Measurements from ENCODE around the gene MED12L. TPM values are rescaled to one million over a fixed set of nuclear protein-coding genes. Genes with fewer than 3 reads are reported as not detected.

MED12L gene
- total and polyA plus RNA-seq, 2 donors (not counting 1 experiment from before 2014, with no cell fraction given): 0.94 to 4.3 TPM

- no peak overlapping the region for H2AFZ ChIP-seq (ENCODE audit: low read length)
- H3K4me3 ChIP-seq (replicated peaks in 1 of 4; ENCODE audit: control extremely low read depth in 1 of 4, insufficient read depth in 1 of 4, low read depth in 3 of 4, low read length in 4 of 4): no peak overlapping the region
- H3K9me3 ChIP-seq (ENCODE audit: control insufficient read depth, insufficient read depth, low read depth, low read length): no peaks in the 10 kb centered on the region
- TF ChIP-seq EZH2 (IDR thresholded peaks at IDR 0.05; ENCODE audit: low read length, missing control alignments): no peak
- TF ChIP-seq, protein P1, sequence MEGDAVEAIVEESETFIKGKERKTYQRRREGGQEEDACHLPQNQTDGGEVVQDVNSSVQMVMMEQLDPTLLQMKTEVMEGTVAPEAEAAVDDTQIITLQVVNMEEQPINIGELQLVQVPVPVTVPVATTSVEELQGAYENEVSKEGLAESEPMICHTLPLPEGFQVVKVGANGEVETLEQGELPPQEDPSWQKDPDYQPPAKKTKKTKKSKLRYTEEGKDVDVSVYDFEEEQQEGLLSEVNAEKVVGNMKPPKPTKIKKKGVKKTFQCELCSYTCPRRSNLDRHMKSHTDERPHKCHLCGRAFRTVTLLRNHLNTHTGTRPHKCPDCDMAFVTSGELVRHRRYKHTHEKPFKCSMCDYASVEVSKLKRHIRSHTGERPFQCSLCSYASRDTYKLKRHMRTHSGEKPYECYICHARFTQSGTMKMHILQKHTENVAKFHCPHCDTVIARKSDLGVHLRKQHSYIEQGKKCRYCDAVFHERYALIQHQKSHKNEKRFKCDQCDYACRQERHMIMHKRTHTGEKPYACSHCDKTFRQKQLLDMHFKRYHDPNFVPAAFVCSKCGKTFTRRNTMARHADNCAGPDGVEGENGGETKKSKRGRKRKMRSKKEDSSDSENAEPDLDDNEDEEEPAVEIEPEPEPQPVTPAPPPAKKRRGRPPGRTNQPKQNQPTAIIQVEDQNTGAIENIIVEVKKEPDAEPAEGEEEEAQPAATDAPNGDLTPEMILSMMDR (conservative IDR thresholded peaks at IDR 0.05 in 1 of 2, IDR thresholded peaks at IDR 0.05 in 1 of 2; ENCODE audit: low read depth in 1 of 2, low read length in 2 of 2): no peak
- H3K79me2 ChIP-seq (ENCODE audit: control insufficient read depth, insufficient read depth, low read length): no peaks in the 10 kb centered on the region
- no peak overlapping the region for H3K4me2 ChIP-seq (ENCODE audit: extremely low read depth, insufficient read depth, low read length)
- H3K36me3 ChIP-seq (ENCODE audit: control insufficient read depth, insufficient read depth, low read length): no peaks in the 10 kb centered on the region
- no peaks in the 10 kb centered on the region for H4K20me1 ChIP-seq (ENCODE audit: control insufficient read depth, extremely low read depth, insufficient read depth, low read length)
- no peak overlapping the region for H3K27ac ChIP-seq (ENCODE audit: insufficient read depth, low read length)
- no peaks in the 10 kb centered on the region for H3K27me3 ChIP-seq (ENCODE audit: control insufficient read depth, insufficient read depth, low read length)
- peaks cover 4% of the 10 kb centered on the region for H3K4me1 ChIP-seq (ENCODE audit: control insufficient read depth, extremely low read depth, insufficient read depth, low read length)
- no peak for DNase-seq (ENCODE audit: low read depth in 2 of 2)
- H3K9ac ChIP-seq (ENCODE audit: insufficient read depth, low read length): no peak overlapping the region
These were observed 200.5 kb downstream of the MED12L start for GRCh38 chr3:151285940-151286339.

- no peak for TF ChIP-seq EZH2 (IDR thresholded peaks at IDR 0.05; ENCODE audit: low read length, missing control alignments)
- Histone ChIP-seq H3K27ac (ENCODE audit: insufficient read depth, low read length) (no peak overlapping the region), H3K79me2 (ENCODE audit: control insufficient read depth, insufficient read depth, low read length) (no peaks in the 10 kb centered on the region), H3K9me3 (ENCODE audit: control insufficient read depth, insufficient read depth, low read depth, low read length) (no peaks in the 10 kb centered on the region), H4K20me1 (ENCODE audit: control insufficient read depth, extremely low read depth, insufficient read depth, low read length) (no peaks in the 10 kb centered on the region), H3K4me2 (ENCODE audit: extremely low read depth, insufficient read depth, low read length) (no peak overlapping the region), H2AFZ (ENCODE audit: low read length) (no peak overlapping the region), H3K36me3 (ENCODE audit: control insufficient read depth, insufficient read depth, low read length) (no peaks in the 10 kb centered on the region), H3K27me3 (ENCODE audit: control insufficient read depth, insufficient read depth, low read length) (no peaks in the 10 kb centered on the region), H3K4me3 (replicated peaks in 1 of 4; ENCODE audit: control extremely low read depth in 1 of 4, insufficient read depth in 1 of 4, low read depth in 3 of 4, low read length in 4 of 4) (no peak overlapping the region), H3K4me1 (ENCODE audit: control insufficient read depth, extremely low read depth, insufficient read depth, low read length) (no peaks in the 10 kb centered on the region), H3K9ac (ENCODE audit: insufficient read depth, low read length) (no peak overlapping the region)
- no peak for DNase-seq (ENCODE audit: low read depth in 2 of 2)
These were observed 204.0 kb downstream of the MED12L start for GRCh38 chr3:151289445-151289844.

GRCh38 chr3:151290673-151291072 is 205.2 kb downstream of the MED12L start:
- H2AFZ ChIP-seq (ENCODE audit: low read length): no peak overlapping the region
- H3K4me1 ChIP-seq (ENCODE audit: control insufficient read depth, extremely low read depth, insufficient read depth, low read length): no peaks in the 10 kb centered on the region
- H3K4me2 ChIP-seq (ENCODE audit: extremely low read depth, insufficient read depth, low read length): no peak overlapping the region
- peak; percentile 25 to 74 for DNase-seq (ENCODE audit: low read depth in 2 of 2)
- H3K4me3 ChIP-seq (replicated peaks in 1 of 4; ENCODE audit: control extremely low read depth in 1 of 4, insufficient read depth in 1 of 4, low read depth in 3 of 4, low read length in 4 of 4): no peak overlapping the region
- H3K9me3 ChIP-seq (ENCODE audit: control insufficient read depth, insufficient read depth, low read depth, low read length): no peaks in the 10 kb centered on the region
- no peaks in the 10 kb centered on the region for H4K20me1 ChIP-seq (ENCODE audit: control insufficient read depth, extremely low read depth, insufficient read depth, low read length)
- no peaks in the 10 kb centered on the region for H3K27me3 ChIP-seq (ENCODE audit: control insufficient read depth, insufficient read depth, low read length)
- TF ChIP-seq, protein P1 (conservative IDR thresholded peaks at IDR 0.05 in 1 of 2, IDR thresholded peaks at IDR 0.05 in 1 of 2; ENCODE audit: low read depth in 1 of 2, low read length in 2 of 2): peak; percentile 56 to 61
- no peak for TF ChIP-seq EZH2 (IDR thresholded peaks at IDR 0.05; ENCODE audit: low read length, missing control alignments)
- H3K9ac ChIP-seq (ENCODE audit: insufficient read depth, low read length): no peak overlapping the region
- no peaks in the 10 kb centered on the region for H3K79me2 ChIP-seq (ENCODE audit: control insufficient read depth, insufficient read depth, low read length)
- no peaks in the 10 kb centered on the region for H3K36me3 ChIP-seq (ENCODE audit: control insufficient read depth, insufficient read depth, low read length)
- H3K27ac ChIP-seq (ENCODE audit: insufficient read depth, low read length): no peak overlapping the region

Data from fibroblast of lung (primary cell).